GM18511 (cell line): ENCODE data around the gene H1-8.

Experiments used
- ATAC-seq: cut with Tn5 transposase; IDR thresholded peaks from one replicate; pipeline ENCODE4 v1.9.1; 2021; ENCODE audit warnings: mild to moderate bottlenecking, moderate library complexity; ENCODE audit not compliant: unreplicated experiment

The H1-8 gene

DNA sequence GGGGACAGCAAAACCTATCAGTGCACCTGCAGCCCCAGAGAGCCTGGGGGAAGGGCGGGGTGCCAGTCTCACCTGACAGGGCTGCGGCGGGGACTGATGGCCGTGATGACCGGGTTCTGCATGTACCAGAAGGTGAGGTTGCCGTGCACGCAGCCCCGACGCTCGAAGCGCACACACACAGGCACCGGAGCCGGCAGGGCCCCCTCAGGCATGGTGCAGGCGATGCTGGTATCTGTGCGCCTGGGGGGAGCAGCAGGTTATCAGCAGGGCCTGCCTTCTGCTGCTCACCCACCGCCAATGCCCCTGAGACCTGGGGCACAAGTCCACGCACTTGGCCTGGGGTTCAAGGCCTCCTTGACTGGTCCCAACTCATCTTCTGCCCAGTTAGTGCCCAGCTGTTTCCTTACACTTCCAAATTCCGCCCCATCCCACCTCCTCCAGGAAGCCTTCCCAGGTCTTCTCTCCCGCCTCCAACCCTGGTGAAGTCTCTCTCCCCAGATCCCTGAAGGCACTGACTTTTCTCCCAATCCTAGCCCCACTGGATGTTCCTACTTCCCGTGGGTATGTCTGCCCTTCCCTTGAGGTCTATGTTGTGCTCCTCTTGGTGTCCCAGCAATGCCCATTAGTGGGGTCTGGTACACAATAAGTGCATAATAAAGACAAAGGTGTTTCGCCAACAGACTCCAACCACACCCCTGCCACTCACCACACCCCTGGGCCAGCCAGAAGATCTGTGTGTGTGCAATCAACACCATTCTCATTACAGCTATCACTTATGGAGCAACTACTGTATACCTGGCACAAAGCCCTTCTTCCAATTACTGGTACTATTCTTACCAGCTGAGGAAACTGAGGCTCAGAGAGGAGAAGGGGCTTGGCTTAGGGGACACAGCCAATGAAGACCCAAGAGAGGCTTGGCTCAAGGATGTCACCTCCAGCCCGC lies 28.9 kb downstream of the H1-8 start:
- ATAC-seq: no peak

DNA sequence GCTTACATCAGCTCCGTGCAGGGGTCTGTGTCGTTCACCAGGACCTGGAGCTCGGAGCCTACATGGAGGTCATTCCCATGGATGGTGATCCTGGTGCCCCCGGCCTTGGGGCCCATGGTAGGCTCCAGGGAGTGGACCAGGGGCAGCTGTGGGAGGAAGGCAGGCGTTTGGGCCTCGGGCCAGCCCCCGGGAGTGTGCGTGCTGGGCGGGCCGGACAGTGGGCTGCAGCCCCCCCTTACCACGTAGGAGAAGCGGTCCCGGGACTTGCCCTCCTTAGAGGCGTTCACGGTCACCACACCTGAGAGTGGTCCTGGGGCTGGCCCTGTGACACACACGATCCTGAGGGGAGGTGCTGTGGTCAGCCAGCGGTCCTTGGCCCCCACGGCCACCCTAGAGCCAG lies 29.6 kb downstream of the H1-8 start:
- no peak for ATAC-seq

DNA sequence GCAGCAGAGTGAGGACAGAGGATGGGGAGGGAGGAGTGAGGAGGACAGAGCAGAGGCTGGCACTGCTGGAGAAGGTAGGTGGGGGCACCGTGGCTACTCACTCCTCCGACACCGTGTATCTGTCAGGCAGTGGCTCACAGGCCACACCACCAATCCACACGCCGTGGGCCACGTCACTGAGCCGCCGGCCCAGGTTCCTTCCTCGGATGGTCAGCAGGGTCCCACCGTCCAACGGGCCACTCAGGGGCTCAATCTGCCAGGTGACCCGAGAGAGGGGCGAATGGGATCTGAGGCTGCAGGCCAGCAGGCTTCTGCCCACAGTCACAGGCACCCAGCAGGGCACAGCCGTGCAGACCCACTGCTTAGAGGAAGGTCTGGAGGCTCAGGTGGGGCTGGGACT lies 30.5 kb downstream of the H1-8 start:
- ATAC-seq: no peak

DNA sequence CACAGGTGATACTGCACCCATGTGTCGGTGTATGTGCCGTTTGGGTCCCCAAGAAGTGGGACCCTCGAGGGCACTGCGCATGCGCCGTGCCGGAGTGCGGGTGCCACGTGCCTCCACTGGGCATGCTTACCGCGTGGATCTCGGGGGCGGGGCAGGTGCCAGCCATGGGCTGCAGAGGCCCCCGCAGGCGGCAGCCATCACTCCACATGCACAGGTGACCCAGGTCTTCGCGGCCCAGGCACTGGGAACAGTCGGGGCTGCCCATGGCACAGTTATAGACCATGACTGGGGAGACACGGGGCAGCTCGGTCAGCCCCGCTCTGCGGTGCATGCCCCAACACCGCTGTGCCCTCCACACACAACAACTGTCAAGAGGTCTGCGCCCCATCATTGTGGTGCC lies 31.2 kb downstream of the H1-8 start:
- ATAC-seq: no peak

DNA sequence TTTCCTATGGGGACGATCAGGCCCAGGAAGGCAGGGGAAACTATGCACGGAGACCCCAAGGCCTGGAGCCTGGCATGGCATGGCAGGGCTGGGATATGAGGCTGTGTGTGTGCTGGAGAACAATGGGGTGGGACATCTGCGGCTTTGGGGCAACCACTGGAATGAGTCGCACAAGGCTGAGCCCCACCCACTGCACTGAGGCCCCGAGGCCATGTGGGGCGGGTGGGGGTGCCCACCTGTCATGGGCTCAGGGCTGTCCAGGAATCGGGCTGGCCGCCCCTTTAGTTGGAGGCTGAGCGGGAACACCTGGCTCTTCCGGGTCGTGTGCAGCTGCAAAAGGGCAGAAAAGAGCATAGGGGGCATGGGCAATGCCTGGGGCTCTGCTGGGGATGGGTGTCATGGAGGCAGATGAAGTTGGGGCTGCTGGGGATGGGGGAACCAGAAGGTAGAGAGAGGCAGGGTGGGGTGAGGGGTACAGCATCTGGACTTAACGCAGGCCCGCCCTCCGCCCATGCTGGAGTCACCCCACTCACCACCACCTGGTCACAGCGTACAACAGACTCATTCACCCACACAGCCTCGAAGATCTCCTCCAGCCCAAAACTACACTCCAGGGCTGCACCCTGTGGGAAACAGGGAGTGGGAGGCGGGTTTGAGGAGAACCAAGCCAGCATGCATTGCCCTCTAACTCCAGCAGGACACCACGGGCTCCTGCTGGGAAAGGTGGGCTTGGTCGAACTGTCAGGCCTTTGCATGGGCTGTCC lies 32.4 kb downstream of the H1-8 start:
- ATAC-seq: no peak

DNA sequence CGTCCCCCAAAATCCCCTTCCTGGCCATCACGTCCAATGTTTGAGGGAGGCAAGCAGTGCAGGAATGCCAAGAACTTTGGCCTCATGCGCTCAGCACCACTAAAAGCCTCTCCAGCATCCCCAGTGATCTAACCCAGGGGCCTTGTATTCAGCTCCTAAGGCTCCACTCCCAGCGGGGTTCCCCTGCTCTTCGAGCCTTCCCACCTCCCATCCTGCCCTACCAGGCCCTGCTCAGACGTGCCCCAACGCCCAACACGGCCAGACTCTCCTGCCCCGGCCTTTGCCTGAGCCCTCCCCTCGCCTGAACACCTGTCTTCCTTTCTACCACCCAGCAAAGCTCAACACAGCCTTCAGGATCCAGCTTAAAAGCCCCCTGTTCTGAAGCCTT lies 33.0 kb downstream of the H1-8 start:
- ATAC-seq: no peak

DNA sequence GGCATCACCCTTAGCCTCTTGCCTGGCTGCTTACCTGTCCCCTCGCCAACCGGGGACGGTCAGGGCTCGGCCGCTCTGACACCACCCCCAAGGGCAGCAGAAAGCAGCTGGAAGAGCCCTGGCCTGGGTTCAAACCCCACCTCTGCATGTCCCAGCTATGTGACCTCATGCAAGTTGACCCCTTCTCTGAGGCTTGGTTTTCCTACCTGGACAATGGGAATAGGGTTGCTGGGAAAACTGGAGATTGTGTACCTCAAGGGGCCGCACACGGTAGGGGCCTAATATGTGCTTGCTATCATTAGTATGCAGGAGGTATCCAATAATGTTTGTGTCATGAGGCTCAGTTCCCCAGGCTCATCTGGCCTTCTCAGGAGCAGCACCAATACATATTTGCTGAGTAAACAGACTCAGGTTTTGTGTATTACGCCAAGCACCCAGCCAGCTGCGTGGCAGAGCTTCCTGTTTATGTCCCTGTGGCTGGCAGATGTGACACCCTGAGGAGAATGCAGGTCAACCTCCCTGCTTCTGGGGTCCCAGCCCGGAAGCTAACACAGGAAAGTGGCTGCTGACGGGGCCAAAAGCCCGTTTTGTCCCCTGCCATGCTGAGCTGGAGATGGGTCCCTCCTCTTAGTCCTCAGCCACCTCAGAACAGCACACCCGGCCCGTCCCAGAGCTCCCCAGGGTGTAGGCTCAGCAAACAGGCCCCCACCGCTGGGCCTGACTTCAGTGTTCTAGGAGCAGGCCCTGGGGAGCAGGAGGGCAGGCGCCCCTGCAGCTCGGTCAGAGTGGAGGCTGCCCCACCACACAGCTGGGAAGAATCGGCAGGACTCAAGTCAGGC lies 33.8 kb downstream of the H1-8 start:
- peak; percentile 61 for ATAC-seq

DNA sequence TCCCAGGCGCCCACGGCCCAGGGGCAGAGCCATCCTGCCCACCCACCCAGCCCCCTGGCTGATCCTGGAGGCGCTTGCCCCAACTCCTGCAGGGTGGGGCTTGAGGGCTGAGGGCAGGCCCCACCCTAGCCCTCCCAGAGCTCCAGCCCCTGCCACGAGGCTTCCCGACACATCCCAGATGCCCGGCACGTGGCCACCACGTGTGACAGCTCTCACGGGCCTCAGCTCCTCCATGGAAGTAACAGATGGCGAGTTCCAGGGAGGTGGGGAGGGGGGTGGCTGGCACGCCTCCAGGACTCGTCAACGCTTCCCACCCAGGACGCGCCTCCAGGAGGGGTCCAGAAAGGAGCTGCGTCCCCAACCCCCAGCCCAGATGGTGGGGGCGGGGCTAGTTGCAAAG lies 34.4 kb downstream of the H1-8 start:
- no peak for ATAC-seq

DNA sequence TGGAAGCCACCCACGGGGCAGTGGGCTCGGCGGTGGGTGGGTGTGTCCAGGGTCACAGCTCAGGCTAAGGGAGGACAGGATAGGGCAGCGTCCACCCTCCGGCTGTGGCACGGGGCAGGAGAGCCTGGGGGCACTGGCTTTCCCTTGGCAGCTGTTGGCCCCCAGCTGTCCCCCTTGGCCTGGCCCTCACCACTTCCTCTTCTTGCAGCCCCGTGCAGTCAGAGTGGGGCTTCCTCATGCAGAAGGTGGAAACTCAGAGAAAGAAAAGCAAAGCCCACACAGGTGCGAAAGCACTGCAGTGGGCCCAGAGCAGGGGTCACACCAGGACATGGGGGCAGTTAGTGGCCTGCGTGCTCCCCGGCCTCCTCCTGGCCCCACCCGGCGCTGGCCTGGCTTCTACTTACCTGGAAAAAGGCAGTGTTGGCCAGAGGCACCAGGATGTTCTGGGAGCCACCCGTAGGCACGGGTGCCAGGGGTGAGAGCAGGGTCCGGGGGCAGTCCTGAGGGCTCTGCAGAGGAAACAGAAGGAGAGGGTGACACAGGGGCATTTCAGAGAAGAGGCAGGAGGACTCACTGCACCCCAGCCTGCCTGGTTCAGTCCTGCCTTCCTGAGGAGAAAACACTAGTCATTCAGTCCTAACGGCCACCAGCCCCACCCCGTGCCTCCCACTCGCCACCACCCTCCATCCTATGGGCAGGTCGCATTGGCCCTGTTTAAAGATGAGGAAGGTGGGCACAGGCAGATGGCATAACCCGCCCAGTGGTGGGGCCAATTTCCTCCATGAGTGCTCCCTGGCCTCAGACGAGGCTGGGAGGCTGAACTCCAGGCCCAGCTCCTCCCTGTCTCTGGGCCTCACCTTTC lies 35.2 kb downstream of the H1-8 start:
- peak; percentile 77 for ATAC-seq

DNA sequence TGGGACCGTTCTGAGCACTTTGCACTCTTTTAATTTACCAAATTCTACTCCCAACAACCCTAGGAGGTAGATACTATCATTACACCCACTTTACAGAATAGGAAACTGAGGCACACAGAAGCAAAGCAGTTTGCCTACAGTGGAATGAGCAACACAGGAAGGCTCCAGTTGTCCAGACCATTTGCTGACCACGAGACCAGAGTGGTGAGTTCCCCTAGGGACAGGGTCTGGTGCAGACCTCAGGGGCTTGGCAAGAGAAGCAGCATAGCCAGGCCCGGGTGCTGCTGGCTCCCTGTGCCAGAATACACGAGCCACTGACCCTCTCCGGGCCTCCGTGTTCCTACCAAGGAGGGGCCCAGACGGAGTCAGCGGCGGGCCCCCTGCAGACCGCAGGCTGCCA lies 37.0 kb downstream of the H1-8 start:
- no peak for ATAC-seq

DNA sequence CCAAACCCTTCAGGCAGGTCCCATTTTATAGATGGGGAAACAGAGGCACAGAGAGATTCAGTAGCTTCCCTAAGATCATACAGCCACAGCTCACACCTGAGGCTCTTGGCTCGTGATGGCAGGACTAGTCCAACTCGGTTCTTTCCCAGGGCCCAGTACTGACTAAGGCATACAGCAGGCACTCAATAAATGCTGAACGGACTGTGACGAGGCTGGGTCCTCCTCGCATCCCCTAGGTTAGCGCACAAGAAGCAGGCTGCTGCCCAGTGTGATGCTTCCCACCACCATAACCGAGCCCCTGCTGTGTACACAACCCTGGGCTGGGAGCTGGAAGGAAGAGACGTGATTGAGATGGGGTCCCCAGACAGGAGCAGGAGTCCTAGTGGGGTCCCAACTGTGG lies 38.6 kb downstream of the H1-8 start:
- no peak for ATAC-seq

DNA sequence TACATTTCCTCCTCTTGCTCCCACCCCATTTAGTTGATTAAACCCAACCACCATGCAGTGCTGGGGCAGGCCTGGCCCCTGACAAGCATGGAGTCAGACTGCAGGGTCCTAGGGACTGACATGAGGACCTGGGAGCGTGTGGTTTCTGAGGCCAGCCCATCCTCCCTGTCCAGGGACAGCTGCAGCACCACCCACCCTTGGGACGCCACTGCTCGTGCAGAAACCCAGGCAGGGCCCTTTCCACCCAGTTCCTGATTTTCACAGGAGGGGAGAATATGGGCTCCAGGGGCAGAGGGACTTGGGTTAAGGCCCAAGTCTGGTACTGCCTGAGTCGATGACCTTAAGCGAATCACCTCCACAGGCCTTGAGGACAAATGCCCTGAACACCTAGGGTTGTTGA lies 39.8 kb downstream of the H1-8 start:
- ATAC-seq: no peak

DNA sequence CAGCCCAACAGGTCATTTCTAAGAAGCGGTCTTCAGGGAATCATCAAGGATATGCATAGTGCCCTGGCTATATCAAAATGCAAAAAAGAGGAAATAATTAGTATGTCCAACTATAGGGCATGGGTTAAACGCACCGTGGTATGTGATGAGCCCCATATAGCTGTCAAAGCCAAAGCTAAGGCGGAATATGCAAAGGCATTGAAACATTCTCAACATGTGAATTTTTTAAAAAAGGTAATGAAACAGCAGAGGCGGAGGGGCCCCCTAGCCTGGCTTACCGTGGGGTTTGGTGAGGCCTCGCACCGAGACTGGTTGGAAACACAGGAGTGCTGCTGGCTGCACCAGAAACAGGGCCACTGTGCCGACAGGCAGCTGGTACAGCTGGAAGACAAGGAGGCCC lies 40.3 kb downstream of the H1-8 start:
- no peak for ATAC-seq

DNA sequence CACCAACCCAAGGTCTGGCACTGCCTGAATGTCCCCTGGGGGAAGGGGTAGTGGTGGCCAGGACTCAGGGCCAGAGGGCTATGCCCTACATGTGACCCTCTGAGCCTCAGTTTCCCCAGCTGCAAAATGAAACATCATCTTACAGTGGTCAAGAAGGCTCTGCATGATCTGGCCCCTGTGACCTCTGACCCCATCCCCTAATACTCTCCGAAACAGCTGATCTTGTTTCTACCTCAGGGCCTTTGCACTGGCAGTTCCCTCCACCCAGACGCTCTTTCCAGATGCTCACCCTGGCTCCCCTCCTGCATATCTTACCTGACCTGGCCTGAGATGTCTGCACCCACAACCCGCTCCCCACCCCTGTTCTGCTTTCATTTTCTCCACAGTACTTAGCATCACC lies 41.7 kb downstream of the H1-8 start:
- no peak for ATAC-seq

DNA sequence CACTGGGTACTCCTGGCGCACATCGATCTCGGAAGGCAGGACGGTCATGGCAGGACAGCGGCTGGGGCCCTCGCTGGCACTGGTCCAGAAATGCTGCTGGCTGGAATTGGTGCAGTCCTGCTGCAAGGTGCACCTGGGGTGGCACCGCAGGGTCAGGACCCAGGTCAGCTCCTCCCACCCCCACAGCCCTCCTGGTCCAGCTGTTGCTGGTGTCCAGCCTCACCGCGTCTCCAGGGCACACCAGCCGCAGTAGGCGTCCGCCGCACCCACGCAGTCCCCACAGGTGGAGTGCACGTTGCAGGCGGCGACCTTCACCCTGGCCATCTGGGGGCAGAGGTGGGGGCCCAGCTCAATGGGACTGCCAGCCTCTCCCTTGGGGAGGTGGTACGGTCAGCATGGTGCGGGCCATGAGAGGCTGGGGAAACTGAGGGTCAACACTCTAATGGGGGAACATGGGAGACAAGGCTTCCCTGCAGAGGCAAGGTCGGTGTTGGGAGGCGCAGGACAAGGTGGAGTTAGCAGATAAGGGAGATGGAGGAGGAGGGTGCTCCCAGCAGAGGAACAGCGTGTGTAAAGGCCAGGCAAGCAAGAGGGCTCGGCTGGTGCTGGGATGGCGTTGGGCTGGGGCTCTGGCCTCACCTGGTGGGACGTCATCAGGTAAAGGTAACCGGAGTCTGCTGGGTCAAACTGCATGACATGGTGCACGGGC lies 43.1 kb downstream of the H1-8 start:
- ATAC-seq: no peak

DNA sequence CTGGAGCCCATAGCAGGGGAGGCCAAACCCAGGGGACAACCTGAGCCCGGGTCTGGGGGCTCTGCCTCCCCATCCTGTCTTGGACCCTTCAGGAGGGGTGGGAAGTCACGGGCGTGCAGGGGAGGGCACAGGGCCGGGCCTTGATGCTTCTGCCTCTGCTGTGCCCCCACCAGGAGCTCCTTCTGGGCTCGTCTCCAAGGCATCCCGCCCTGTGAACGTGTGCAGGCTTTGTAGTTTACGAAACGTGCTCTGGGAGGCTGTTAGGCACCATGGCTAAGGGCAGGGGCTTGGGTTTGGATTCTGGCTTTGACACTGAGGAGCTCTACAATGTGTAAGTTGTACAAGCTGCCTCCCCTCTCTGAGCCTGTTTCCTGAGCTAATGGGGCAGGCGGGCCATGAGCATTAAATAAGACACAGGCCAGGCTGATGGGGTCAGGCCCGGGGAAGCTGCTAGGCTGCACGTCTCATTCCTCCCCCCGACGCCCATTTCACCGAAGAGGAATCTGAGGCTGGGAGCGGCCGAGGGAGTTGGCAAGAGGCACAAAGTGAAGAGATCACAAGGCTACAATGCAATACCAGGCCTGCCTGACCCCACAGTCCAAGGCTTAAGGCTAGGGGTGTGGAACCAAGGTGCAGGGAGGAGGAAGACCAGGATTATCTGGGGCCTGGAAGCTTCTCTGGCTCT lies 43.9 kb downstream of the H1-8 start:
- ATAC-seq: no peak

DNA sequence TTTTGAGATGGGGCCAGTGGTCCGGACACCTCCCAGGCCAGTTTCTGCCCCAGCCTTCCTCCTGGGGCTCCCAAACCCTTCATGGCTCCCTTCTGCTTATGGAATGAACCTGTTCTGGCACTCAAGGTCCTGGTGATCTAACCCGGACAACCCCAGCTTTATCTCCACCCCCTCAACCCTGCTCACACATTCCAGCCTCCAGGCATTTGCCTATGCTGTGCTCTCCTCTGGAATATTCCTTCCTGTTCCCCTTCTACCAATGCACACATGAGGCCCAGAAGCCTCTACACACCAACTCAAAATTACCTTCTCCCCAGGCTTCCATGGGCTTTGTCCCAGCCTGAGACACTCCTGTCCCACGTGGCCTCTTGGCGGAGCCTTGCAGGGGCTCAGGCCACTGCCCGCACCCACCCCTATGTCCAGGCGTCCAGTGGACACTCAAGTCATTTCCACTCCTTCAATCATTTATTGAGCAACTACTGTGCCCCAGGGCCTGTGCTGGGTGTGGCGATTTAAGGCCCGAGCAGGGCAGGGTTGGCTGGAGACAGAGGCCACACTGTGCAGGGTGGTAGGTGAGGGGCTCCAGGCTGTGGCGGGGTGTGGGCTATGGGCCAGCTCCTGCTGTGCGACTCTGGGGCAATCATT lies 44.7 kb downstream of the H1-8 start:
- ATAC-seq: no peak

DNA sequence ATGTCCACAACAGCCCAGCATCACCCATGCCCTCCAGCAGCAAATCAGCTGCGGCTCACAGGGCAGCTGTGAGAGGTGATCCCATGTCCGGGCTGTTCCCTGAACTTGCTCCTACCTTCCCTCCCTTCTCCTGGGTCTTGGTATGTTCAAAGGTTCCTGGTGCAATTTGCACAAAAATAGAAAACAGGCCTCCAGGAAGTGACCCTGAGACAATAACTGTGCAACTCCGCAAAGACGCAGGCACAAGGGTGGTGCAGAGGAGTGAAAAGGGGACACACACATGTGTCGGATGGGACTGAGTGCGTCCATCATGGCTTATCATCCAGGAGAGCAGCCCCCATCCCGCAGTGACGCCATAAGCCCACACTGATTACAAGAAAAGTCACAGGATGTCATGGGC lies 47.2 kb downstream of the H1-8 start:
- ATAC-seq: no peak

DNA sequence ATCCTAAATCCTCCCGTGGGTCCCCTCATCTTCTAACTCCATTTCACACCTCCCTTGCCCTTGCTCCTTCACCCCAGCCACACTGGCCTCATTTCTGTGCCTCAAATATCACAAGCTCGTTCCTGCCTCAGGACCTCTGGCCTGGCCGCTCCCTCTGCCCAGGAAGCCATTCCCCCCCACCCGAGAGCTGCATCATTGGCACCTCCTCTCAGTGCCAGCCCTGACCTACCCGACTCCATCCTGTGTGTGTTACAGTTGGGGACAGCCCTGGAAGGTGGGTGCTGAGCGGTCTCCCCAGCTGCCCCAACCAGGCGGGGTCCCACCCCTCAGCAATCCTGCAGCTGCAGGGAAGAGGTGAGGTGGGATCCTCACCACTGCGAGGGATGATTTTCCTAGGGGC lies 49.0 kb downstream of the H1-8 start:
- no peak for ATAC-seq
